HL-60 (cell line): ENCODE data around the gene SLC12A8.

ENCODE experiments used
- DNase-seq, 2 experiments: peaks; one replicate each; pipeline ENCODE4 v3.0.0-alpha.2; 2010 to 2020; ENCODE audit warnings: low read depth in 1 of 2, low spot score in 1 of 2
- H3K27ac ChIP-seq: fragments of 250-450 bp; sonication (Bioruptor Pico); replicated peaks from 2 replicates; pipeline ENCODE4 v1.5.1; 2020; ENCODE audit warnings: mild to moderate bottlenecking, moderate library complexity
- H3K27me3 ChIP-seq: fragments of 250-450 bp; sonication (Bioruptor Pico); 2 replicates; pipeline ENCODE4 v1.5.1; 2021; ENCODE audit warnings: mild to moderate bottlenecking, moderate library complexity; ENCODE audit not compliant: insufficient read depth, poor library complexity, severe bottlenecking
- H3K4me3 ChIP-seq: replicated peaks from 2 replicates; pipeline ENCODE4 v1.5.1; 2011; ENCODE audit warnings: mild to moderate bottlenecking, control low read depth, low read length; ENCODE audit not compliant: insufficient read depth
- GABPA ChIP-seq: IDR thresholded peaks from 2 replicates; pipeline ENCODE4 v1.6.1; 2012; ENCODE audit warnings: low read depth
- POLR2AphosphoS5 ChIP-seq: IDR thresholded peaks from 2 replicates; pipeline ENCODE4 v1.6.1; 2012; ENCODE audit warnings: low read depth
- SPI1 ChIP-seq: IDR thresholded peaks from 2 replicates; pipeline ENCODE4 v1.6.1; 2012; ENCODE audit warnings: low read depth, mild to moderate bottlenecking, borderline replicate concordance
- TF ChIP-seq, protein P1 (sequence below): IDR thresholded peaks from 2 replicates; pipeline ENCODE4 v1.6.1; 2012; ENCODE audit warnings: low read depth; ENCODE audit not compliant: insufficient replicate concordance
- TF ChIP-seq, protein P2 (sequence below): IDR thresholded peaks from one replicate; pipeline ENCODE4 v1.5.1; 2011; ENCODE audit warnings: low read length, control low read depth, inconsistent platforms; ENCODE audit not compliant: insufficient read depth

The SLC12A8 gene

GRCh38 chr3:125161607-125162219 is 50.8 kb downstream of the SLC12A8 start:
- Histone ChIP-seq H3K27ac (no peak overlapping the region), H3K4me3 (no peak overlapping the region), H3K27me3 (no peaks in the 10 kb centered on the region)
- no peak for DNase-seq
- TF ChIP-seq, protein P1, sequence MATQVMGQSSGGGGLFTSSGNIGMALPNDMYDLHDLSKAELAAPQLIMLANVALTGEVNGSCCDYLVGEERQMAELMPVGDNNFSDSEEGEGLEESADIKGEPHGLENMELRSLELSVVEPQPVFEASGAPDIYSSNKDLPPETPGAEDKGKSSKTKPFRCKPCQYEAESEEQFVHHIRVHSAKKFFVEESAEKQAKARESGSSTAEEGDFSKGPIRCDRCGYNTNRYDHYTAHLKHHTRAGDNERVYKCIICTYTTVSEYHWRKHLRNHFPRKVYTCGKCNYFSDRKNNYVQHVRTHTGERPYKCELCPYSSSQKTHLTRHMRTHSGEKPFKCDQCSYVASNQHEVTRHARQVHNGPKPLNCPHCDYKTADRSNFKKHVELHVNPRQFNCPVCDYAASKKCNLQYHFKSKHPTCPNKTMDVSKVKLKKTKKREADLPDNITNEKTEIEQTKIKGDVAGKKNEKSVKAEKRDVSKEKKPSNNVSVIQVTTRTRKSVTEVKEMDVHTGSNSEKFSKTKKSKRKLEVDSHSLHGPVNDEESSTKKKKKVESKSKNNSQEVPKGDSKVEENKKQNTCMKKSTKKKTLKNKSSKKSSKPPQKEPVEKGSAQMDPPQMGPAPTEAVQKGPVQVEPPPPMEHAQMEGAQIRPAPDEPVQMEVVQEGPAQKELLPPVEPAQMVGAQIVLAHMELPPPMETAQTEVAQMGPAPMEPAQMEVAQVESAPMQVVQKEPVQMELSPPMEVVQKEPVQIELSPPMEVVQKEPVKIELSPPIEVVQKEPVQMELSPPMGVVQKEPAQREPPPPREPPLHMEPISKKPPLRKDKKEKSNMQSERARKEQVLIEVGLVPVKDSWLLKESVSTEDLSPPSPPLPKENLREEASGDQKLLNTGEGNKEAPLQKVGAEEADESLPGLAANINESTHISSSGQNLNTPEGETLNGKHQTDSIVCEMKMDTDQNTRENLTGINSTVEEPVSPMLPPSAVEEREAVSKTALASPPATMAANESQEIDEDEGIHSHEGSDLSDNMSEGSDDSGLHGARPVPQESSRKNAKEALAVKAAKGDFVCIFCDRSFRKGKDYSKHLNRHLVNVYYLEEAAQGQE, result no peak
- no peak for TF ChIP-seq POLR2AphosphoS5
- TF ChIP-seq SPI1, result no peak
- TF ChIP-seq, protein P2, sequence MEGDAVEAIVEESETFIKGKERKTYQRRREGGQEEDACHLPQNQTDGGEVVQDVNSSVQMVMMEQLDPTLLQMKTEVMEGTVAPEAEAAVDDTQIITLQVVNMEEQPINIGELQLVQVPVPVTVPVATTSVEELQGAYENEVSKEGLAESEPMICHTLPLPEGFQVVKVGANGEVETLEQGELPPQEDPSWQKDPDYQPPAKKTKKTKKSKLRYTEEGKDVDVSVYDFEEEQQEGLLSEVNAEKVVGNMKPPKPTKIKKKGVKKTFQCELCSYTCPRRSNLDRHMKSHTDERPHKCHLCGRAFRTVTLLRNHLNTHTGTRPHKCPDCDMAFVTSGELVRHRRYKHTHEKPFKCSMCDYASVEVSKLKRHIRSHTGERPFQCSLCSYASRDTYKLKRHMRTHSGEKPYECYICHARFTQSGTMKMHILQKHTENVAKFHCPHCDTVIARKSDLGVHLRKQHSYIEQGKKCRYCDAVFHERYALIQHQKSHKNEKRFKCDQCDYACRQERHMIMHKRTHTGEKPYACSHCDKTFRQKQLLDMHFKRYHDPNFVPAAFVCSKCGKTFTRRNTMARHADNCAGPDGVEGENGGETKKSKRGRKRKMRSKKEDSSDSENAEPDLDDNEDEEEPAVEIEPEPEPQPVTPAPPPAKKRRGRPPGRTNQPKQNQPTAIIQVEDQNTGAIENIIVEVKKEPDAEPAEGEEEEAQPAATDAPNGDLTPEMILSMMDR, result no peak
- no peak for TF ChIP-seq GABPA

DNA sequence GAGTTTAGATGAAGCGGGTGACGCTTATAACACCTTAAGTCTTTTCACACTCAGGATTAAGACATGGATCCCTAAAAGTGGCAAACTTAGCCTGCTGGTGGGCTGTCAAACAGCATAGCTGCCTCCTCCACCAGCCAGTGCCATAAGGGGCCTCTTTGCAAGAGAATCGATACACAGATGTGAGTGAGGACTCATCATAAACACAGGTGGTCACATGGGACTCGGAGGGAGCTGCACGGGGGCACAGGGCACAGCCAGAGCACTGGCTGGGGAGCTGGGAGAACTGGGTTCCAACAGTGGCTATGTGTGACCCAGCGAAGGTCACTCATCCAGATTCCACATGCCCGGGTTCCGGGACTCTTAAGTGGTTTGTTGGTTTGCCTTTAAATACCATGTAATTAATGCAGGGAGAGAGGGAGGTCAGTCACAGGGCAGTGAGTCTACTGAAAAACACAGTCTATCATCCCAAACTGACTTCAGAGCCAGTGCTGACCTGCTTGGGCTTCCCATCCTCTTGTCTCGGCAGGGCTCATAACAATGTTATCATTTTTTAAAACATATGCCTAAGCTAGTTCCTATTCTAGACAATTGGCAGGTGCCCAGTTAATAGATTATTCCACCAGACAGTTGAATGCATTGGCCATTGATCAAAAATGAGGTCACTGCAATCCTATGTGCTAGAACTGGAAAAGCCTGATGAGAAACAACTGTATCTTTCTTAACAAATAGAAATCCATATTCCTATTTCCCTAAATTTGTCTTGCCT is 51.8 kb downstream of the SLC12A8 start:
- Histone ChIP-seq H3K27ac (no peak overlapping the region), H3K4me3 (no peak overlapping the region), H3K27me3 (no peaks in the 10 kb centered on the region)
- DNase-seq, result no peak
- TF ChIP-seq, protein P1, result no peak
- TF ChIP-seq SPI1 (no peak), GABPA (no peak), POLR2AphosphoS5 (no peak)
- TF ChIP-seq, protein P2, result no peak

DNA sequence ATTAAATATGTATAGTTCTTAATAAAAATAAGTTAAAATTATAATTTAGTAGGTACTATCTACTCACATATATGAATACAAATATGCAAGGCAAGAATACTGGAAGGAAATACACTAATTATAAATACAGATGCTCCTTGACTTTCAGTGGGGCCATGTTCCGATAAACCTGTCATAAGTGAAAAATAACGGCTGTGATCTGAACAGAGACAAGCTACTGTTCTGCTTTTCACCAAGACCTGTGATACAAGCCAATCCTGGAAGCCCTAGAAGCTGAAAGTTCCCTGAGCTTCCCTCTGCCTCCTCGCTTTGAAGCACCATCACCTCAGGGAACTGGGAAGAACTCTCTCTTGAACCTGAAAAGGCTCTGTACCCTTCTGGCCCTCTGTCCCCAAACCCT is 55.4 kb downstream of the SLC12A8 start:
- Histone ChIP-seq H3K27ac (no peak overlapping the region), H3K4me3 (no peak overlapping the region), H3K27me3 (no peaks in the 10 kb centered on the region)
- TF ChIP-seq, protein P2, result no peak
- no peak for TF ChIP-seq SPI1
- TF ChIP-seq, protein P1, result no peak
- no peak for TF ChIP-seq GABPA
- TF ChIP-seq POLR2AphosphoS5, result no peak
- DNase-seq, result no peak
